Activated naive CD8-positive, alpha-beta T cell treated with anti-CD3 and anti-CD28 coated beads, Interleukin-2, amount 50 U/mL, for 24 hours (primary cell): ENCODE results near the gene PKD1L1.

Experiments used
- ATAC-seq: fragments of 150-1000 bp; cut with Tn5 transposase; one replicate; pipeline ENCODE4 v1.10.0; 2021
- DNase-seq: peaks from one replicate; pipeline ENCODE4 v3.0.0; 2021
- H3K27ac Mint-ChIP-seq: one replicate; pipeline ENCODE4 v1.8.0; 2021; ENCODE audit warnings: mild to moderate bottlenecking, mixed read lengths
- H3K27me3 Mint-ChIP-seq: one replicate; pipeline ENCODE4 v1.8.0; 2021; ENCODE audit warnings: mixed read lengths
- H3K36me3 Mint-ChIP-seq: one replicate; pipeline ENCODE4 v1.8.0; 2021; ENCODE audit warnings: low read depth, mixed read lengths
- H3K4me1 Mint-ChIP-seq: one replicate; pipeline ENCODE4 v1.8.0; 2021; ENCODE audit warnings: mixed read lengths
- H3K4me3 Mint-ChIP-seq: one replicate; pipeline ENCODE4 v1.8.0; 2021; ENCODE audit warnings: mild to moderate bottlenecking, moderate library complexity, mixed read lengths
- H3K9me3 Mint-ChIP-seq: one replicate; pipeline ENCODE4 v1.8.0; 2021; ENCODE audit warnings: mixed read lengths

PKD1L1 gene

GRCh38 chr7:47906883-47907282 lies 41.4 kb downstream of the PKD1L1 start:
- ATAC-seq (no peak), DNase-seq (no peak)
- peaks cover 3% of the 10 kb centered on the region for H3K27me3 Mint-ChIP-seq
- H3K9me3 Mint-ChIP-seq: no peaks in the 10 kb centered on the region
- H3K27ac Mint-ChIP-seq: no peak overlapping the region
- no peaks in the 10 kb centered on the region for H3K4me1 Mint-ChIP-seq
- no peaks in the 10 kb centered on the region for H3K36me3 Mint-ChIP-seq
- H3K4me3 Mint-ChIP-seq: no peak overlapping the region

- no peaks in the 10 kb centered on the region for H3K9me3 Mint-ChIP-seq
- DNase-seq (no peak), ATAC-seq (no peak)
- no peaks in the 10 kb centered on the region for H3K36me3 Mint-ChIP-seq
- H3K27ac Mint-ChIP-seq: no peak overlapping the region
- no peak overlapping the region for H3K4me3 Mint-ChIP-seq
- H3K4me1 Mint-ChIP-seq: no peaks in the 10 kb centered on the region
- no peaks in the 10 kb centered on the region for H3K27me3 Mint-ChIP-seq
These were observed 43.0 kb downstream of the PKD1L1 start for GRCh38 chr7:47905076-47905920.

- Mint-ChIP-seq H3K36me3 (no peaks in the 10 kb centered on the region), H3K27ac (no peak overlapping the region), H3K9me3 (no peaks in the 10 kb centered on the region), H3K4me3 (no peak overlapping the region), H3K27me3 (no peaks in the 10 kb centered on the region), H3K4me1 (no peaks in the 10 kb centered on the region)
- no peak for ATAC-seq
- no peak for DNase-seq
These were observed 46.3 kb downstream of the PKD1L1 start for GRCh38 chr7:47902013-47902412.

- no peak overlapping the region for H3K27ac Mint-ChIP-seq
- no peak for DNase-seq
- no peaks in the 10 kb centered on the region for H3K27me3 Mint-ChIP-seq
- no peaks in the 10 kb centered on the region for H3K4me1 Mint-ChIP-seq
- no peak for ATAC-seq
- no peaks in the 10 kb centered on the region for H3K36me3 Mint-ChIP-seq
- H3K9me3 Mint-ChIP-seq: no peaks in the 10 kb centered on the region
- H3K4me3 Mint-ChIP-seq: no peak overlapping the region
These were observed 46.7 kb downstream of the PKD1L1 start for GRCh38 chr7:47901542-47901941.

GRCh38 chr7:47897831-47898230 lies 50.4 kb downstream of the PKD1L1 start:
- H3K27me3 Mint-ChIP-seq: no peaks in the 10 kb centered on the region
- H3K4me1 Mint-ChIP-seq: no peaks in the 10 kb centered on the region
- no peak overlapping the region for H3K4me3 Mint-ChIP-seq
- no peaks in the 10 kb centered on the region for H3K36me3 Mint-ChIP-seq
- ATAC-seq: no peak
- H3K27ac Mint-ChIP-seq: no peak overlapping the region
- no peaks in the 10 kb centered on the region for H3K9me3 Mint-ChIP-seq
- no peak for DNase-seq

- Mint-ChIP-seq H3K27me3 (no peaks in the 10 kb centered on the region), H3K4me3 (no peak overlapping the region), H3K36me3 (no peaks in the 10 kb centered on the region), H3K4me1 (no peaks in the 10 kb centered on the region), H3K9me3 (no peaks in the 10 kb centered on the region), H3K27ac (no peak overlapping the region)
- no peak for DNase-seq
- ATAC-seq: no peak
These were observed 51.4 kb downstream of the PKD1L1 start for GRCh38 chr7:47896809-47897423.

- Mint-ChIP-seq H3K27ac (no peak overlapping the region), H3K9me3 (no peaks in the 10 kb centered on the region), H3K27me3 (no peaks in the 10 kb centered on the region), H3K4me1 (no peaks in the 10 kb centered on the region), H3K4me3 (no peak overlapping the region), H3K36me3 (no peaks in the 10 kb centered on the region)
- DNase-seq (no peak), ATAC-seq (no peak)
These were observed 53.2 kb downstream of the PKD1L1 start for GRCh38 chr7:47895026-47895425.

- Mint-ChIP-seq H3K36me3 (no peaks in the 10 kb centered on the region), H3K4me3 (no peak overlapping the region), H3K27me3 (no peaks in the 10 kb centered on the region), H3K4me1 (no peaks in the 10 kb centered on the region), H3K27ac (no peak overlapping the region), H3K9me3 (no peaks in the 10 kb centered on the region)
- ATAC-seq (no peak), DNase-seq (no peak)
These were observed 54.4 kb downstream of the PKD1L1 start for GRCh38 chr7:47893721-47894365.

- H3K4me3 Mint-ChIP-seq: no peak overlapping the region
- H3K27ac Mint-ChIP-seq: no peak overlapping the region
- H3K36me3 Mint-ChIP-seq: no peaks in the 10 kb centered on the region
- H3K27me3 Mint-ChIP-seq: no peaks in the 10 kb centered on the region
- peak; percentile 4 for DNase-seq
- ATAC-seq: no peak
- H3K4me1 Mint-ChIP-seq: no peaks in the 10 kb centered on the region
- no peaks in the 10 kb centered on the region for H3K9me3 Mint-ChIP-seq
These were observed 55.0 kb downstream of the PKD1L1 start for GRCh38 chr7:47893238-47893637.

- ATAC-seq: no peak
- H3K4me1 Mint-ChIP-seq: no peaks in the 10 kb centered on the region
- H3K27me3 Mint-ChIP-seq: no peaks in the 10 kb centered on the region
- H3K27ac Mint-ChIP-seq: no peak overlapping the region
- H3K9me3 Mint-ChIP-seq: no peaks in the 10 kb centered on the region
- no peaks in the 10 kb centered on the region for H3K36me3 Mint-ChIP-seq
- H3K4me3 Mint-ChIP-seq: no peak overlapping the region
- DNase-seq: no peak
These were observed 57.7 kb downstream of the PKD1L1 start for GRCh38 chr7:47890606-47891005.

GRCh38 chr7:47890125-47890524 lies 58.1 kb downstream of the PKD1L1 start:
- no peak for DNase-seq
- Mint-ChIP-seq H3K27me3 (no peaks in the 10 kb centered on the region), H3K36me3 (no peaks in the 10 kb centered on the region), H3K9me3 (no peaks in the 10 kb centered on the region), H3K27ac (no peak overlapping the region), H3K4me1 (no peaks in the 10 kb centered on the region), H3K4me3 (no peak overlapping the region)
- no peak for ATAC-seq

GRCh38 chr7:47889723-47890122 lies 58.5 kb downstream of the PKD1L1 start:
- H3K27ac Mint-ChIP-seq: no peak overlapping the region
- DNase-seq: no peak
- no peaks in the 10 kb centered on the region for H3K27me3 Mint-ChIP-seq
- H3K36me3 Mint-ChIP-seq: no peaks in the 10 kb centered on the region
- H3K4me1 Mint-ChIP-seq: no peaks in the 10 kb centered on the region
- no peaks in the 10 kb centered on the region for H3K9me3 Mint-ChIP-seq
- ATAC-seq: no peak
- H3K4me3 Mint-ChIP-seq: no peak overlapping the region

- no peak overlapping the region for H3K27ac Mint-ChIP-seq
- no peak for ATAC-seq
- H3K9me3 Mint-ChIP-seq: no peaks in the 10 kb centered on the region
- H3K4me1 Mint-ChIP-seq: no peaks in the 10 kb centered on the region
- DNase-seq: no peak
- no peaks in the 10 kb centered on the region for H3K27me3 Mint-ChIP-seq
- H3K4me3 Mint-ChIP-seq: no peak overlapping the region
- H3K36me3 Mint-ChIP-seq: no peaks in the 10 kb centered on the region
These were observed 59.6 kb downstream of the PKD1L1 start for GRCh38 chr7:47888371-47889265.

- no peaks in the 10 kb centered on the region for H3K9me3 Mint-ChIP-seq
- no peak for ATAC-seq
- no peak overlapping the region for H3K27ac Mint-ChIP-seq
- H3K4me1 Mint-ChIP-seq: no peaks in the 10 kb centered on the region
- H3K36me3 Mint-ChIP-seq: no peaks in the 10 kb centered on the region
- H3K4me3 Mint-ChIP-seq: no peak overlapping the region
- H3K27me3 Mint-ChIP-seq: no peaks in the 10 kb centered on the region
- DNase-seq: no peak
These were observed 61.1 kb downstream of the PKD1L1 start for GRCh38 chr7:47887016-47887640.
